Measurements from ENCODE around the gene KIF16B.

KIF16B gene

GRCh38 chr20:16432466-16433292, 140.6 kb downstream of the KIF16B start:
- DNase-seq (ENCODE audit: low read depth, low spot score) = no peak

GRCh38 chr20:16428112-16428511, 145.1 kb downstream of the KIF16B start:
- DNase-seq (ENCODE audit: low read depth, low spot score) = no peak

DNA sequence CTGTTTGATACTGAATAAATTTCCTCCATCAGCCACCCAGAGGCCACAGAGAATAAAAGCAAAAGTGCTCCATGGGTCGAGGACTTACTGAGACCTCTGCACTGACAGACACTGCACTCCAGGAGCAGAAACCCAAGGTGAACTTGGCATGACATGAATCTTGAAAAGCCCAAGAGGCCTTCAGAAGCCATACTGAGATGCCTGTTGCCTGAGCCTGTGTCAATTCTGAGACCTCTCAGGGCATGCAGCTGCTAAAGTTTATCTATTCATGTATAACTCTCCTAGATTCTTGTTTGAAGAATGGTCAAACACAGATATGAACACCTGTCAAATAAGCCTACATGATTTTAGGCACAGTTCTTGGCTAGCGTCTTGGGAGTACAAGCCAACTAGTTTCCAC, 145.7 kb downstream of the KIF16B start:
- no peak for DNase-seq (ENCODE audit: low read depth, low spot score)

GRCh38 chr20:16424780-16425179, 148.5 kb downstream of the KIF16B start:
- DNase-seq (ENCODE audit: low read depth, low spot score) = no peak

DNA sequence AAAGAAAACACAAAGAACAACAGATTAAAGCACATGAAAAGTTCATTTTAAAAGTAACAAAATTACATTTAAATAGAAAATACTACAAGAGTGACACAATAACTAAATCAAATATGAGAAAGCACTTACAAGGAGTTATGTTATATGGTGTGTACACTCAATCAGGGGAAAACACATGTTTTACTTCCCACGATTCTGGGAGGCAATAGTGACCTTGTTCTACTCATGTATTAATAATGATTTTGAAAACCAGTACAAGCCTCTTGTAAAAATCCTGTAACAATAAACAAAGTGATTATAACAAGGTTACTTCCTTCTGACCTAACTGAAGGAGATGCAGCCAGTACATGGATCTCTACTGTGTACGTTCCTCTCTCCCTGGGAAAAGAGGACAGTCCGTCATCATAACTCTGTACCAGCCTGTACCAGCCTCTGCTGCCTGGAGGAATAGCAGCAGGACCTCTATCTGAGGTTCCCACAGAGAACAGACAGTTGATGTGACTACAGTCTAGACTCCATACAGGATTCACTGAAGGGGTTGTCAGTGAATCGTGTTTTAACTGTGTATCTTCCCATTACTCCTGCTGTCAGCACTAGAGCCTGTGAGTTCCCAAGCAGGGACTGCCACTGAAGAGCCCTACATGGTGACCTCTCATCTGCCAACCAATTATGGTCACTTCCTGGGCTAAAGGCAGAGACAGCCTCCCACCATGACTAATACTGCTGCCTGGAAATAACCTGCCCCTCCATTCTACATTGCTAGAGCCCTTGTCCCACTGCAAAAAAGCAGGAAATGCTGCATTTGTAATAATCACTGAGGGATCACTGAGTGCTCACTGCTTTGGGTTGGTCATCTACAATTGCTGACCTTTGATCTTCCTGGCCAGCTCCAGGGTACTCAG, 149.7 kb downstream of the KIF16B start:
- DNase-seq (ENCODE audit: low read depth, low spot score) = no peak

DNA sequence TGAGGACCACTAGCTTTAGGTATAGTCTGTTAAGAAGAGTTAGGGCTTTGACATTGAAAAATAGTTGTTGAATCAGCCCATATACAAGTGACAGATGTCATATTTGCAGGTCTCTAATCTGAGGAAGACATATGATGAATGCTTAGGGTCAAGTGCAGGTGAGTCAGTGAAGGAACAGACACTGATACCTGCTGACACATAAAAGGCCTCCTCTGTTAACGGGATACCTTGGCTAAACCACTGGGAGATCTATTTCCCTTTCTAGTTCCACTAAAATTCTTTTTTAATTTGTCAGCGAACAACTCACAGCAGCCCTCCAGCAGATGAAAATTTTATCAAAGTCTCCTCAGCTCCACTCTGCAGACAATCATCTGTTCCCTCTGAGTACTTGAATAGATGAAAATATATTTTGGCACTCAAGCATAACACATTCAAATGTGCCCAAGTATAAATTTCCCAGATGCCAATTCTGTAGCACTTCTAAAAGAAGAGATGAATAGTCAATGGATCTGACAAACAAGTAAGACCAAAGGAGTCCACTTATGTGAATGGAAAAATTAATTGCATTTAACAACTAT, 154.0 kb downstream of the KIF16B start:
- DNase-seq (ENCODE audit: low read depth, low spot score) = no peak

DNA sequence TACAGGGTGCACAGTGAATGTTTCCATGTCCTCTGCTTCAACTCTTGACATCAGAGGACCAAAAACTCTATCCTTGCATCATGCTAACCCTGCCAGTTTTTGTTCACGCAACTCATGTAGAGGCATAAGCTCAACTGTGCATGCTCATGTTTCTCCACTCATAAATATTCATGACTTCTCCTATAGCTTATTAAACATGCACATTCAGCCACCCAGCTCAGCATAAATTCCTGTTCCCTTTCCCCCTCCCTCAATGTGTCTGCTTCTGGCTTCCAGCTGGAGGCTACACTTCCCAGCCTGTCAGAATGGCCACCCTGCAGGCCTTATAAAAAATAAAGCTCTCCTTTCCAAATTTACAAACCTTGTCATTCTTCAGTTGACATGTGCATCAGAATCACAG, 154.6 kb downstream of the KIF16B start:
- no peak for DNase-seq (ENCODE audit: low read depth, low spot score)

DNA sequence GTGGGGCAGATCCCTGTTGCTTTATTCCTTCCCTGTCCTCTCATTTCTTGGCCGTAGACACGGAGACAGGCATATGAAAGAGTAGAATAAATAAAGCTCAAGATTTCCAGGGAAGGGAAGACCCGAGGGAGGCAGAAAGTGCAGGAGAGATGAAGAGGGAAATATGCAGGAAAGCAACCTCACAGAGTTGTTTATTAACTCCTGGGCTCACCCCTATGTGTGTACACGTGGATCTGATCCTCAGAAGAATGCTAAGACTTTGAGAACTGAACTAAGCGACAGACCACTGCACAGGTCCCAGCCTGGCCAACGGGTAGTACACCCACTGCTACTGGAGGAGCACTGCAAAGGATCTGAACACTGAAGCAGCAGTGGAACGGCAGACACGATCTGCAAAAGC, 156.2 kb downstream of the KIF16B start:
- no peak for DNase-seq (ENCODE audit: low read depth, low spot score)

- DNase-seq (ENCODE audit: low read depth, low spot score) = no peak
Measured at GRCh38 chr20:16415071-16416053, 157.9 kb downstream of the KIF16B start.

DNA sequence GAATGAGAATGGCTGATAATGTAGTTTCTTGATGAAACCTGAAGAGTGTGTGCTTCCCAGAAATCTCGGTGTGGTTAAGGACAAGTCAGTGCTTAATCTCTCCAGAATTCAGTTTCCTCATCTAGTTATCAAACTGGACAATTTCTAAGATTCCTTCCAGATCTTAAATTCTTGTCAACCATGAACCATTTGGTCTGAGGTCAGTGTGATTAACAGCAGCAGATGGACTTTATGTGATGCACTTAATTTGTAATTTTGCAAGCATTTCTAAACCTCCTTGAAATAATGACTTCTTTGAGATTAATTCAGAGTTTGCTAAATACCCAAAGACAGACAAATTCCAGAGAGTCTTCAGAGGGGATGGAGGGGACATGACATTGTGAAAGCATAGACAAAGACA, 160.3 kb downstream of the KIF16B start:
- DNase-seq (ENCODE audit: low read depth, low spot score) = no peak

DNA sequence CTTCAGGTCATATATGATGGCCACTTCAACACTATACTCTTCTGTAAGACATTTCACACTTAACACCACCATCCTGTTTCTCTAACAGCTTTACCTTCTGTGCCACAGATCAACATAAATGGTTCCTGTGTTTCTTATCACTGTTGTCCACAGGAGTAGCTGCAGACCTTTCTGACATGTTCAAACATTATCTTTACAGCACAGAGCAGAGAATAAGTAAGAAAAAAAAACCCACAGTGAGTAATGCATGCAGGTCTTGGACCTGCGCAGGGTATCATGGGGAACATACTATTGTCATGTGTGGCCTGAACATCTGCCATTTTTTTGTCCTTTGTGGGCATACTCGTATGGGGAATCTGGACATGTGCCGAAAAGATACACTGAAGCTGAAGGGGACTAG, 161.9 kb downstream of the KIF16B start:
- DNase-seq (ENCODE audit: low read depth, low spot score) = no peak

- DNase-seq (ENCODE audit: low read depth, low spot score) = no peak
Measured at GRCh38 chr20:16410626-16411025, 162.6 kb downstream of the KIF16B start.

DNA sequence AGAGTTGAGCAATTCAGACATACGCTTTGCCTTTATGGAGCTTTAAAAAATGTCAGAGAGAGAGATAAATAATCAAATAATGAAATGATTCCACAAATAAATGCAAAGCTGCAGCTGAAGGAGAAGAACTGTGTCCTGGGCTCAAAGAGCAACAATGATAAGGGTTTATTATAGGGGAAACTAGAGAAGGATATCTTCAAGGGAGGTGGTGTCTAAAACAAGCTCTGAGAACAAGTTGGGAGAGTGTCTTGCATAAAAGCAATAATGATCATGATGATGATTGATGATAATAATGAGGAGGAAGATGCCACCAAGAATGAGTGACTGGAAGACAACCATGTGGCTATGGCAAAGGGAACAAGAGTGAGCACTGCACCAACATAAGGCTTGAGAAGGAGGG, 164.3 kb downstream of the KIF16B start:
- no peak for DNase-seq (ENCODE audit: low read depth, low spot score)

DNA sequence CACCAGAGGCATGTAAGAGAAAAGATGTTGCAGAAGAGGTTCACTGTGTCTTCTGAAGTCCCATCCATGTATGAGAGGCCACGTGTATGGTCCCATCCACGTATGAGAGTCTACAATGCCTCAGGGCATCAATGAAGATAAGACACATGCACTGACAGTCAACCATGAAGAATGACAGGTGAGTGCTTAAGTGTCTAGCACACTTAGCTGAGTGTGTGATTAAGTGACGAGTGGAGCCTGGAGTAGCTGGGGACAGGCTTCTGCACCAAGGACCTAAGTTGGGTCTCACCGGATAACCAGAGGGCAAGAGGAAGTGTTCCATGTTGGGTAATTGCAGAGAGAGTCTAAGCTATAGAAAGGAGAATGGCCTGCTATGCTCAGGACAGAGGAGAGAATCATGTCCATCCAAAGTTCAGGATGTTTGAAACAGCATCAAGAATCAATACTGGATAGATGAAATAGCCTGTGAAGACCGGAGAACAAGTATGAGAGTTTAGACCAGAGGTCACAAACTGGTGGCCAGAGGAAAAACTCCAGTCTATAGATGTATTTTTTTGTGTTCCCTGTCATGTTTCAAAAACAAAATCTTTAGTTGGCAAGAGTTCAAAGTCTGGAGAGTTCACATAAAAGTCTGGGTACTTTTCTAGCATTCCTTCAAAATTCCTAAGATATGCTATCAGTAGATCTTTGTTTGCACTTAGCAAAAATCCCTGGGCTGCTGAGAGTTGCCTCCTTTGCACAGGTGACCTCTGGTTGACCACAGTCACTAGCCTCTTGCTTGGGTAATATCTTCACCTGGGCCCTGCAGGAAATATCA, 165.8 kb downstream of the KIF16B start:
- DNase-seq (ENCODE audit: low read depth, low spot score) = peak; percentile 36

GRCh38 chr20:16405254-16405653, 168.0 kb downstream of the KIF16B start:
- peak; percentile 8 for DNase-seq (ENCODE audit: low read depth, low spot score)

- DNase-seq (ENCODE audit: low read depth, low spot score) = no peak
Measured at GRCh38 chr20:16404640-16405039, 168.6 kb downstream of the KIF16B start.

GRCh38 chr20:16404171-16404570, 169.1 kb downstream of the KIF16B start:
- DNase-seq (ENCODE audit: low read depth, low spot score) = no peak

DNA sequence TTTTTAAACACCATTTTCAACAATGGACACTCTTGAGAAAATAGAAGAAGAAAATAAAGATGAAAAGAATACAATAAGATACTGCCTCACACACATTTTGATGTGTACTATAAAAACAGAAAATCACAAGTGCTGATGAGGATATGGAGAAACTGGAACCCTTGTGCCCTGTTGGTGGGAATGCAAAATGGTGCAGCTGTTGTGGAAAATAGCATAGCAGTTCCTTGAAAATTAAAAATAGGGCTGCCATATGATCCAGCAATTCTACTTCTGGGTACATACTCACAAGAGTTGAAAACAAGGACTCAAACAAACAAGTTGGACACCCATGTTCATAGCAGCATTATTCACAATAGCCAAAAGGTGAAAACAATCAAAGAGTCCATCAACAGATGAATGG, 173.0 kb downstream of the KIF16B start:
- DNase-seq (ENCODE audit: low read depth, low spot score) = no peak

- no peak for DNase-seq (ENCODE audit: low read depth, low spot score)
Measured at GRCh38 chr20:16399801-16400200, 173.4 kb downstream of the KIF16B start.

- peak; percentile 80 for DNase-seq (ENCODE audit: low read depth, low spot score)
Measured at GRCh38 chr20:16397086-16397485, 176.2 kb downstream of the KIF16B start.
